GM12878 (cell line): ENCODE data around the gene PPP2R2D. TPM values are rescaled to one million over a fixed set of nuclear protein-coding genes. Genes with fewer than 3 reads are reported as not detected.
A peak's percentile ranks its signal among the peaks of the same experiment; 100 is the strongest.

Experiments used
- ATAC-seq: fragments of 200-7000 bp; cut with Tn5 transposase; 3 replicates; pipeline ENCODE4 v1.9.1; 2020; ENCODE audit warnings: mild to moderate bottlenecking, moderate library complexity
- BruUV-seq: library from RNA; stranded (reverse); fragments of 400-500 nt; replicated peaks from 2 replicates; lab custom pipeline; 2021; lab: Mats Ljungman, UMichigan
- CTCF ChIA-PET: fragments of 300-600 bp; sonication (Branson Sonifier 250); formaldehyde crosslinking; extraction: SDS; loops from one replicate; lab custom pipeline; 2021; ENCODE audit warnings: inconsistent platforms; lab: Yijun Ruan, JAX
- POLR2A ChIA-PET: fragments of 350-600 bp; formaldehyde crosslinking; extraction: SDS; loops from one replicate; lab custom pipeline; 2021; ENCODE audit warnings: inconsistent platforms; lab: Charles Lee
- RAD21 ChIA-PET: fragments of 300-600 bp; sonication (Branson Sonifier 250); formaldehyde crosslinking; loops from one replicate; lab custom pipeline; 2023; ENCODE audit warnings: antibody characterized with exemption; ENCODE audit not compliant: unreplicated experiment; lab: Charles Lee
- SMC1A ChIA-PET: fragments of 300-600 bp; sonication (Branson Sonifier 250); formaldehyde crosslinking; loops from one replicate; lab custom pipeline; 2023; ENCODE audit not compliant: unreplicated experiment, uncharacterized antibody; lab: Charles Lee
- DNase-seq: peaks from one replicate; pipeline ENCODE4 v3.0.0-alpha.2; 2011; ENCODE audit warnings: low read depth, low spot score
- FAIRE-seq: peaks from 3 replicates; lab custom pipeline; 2011; peaks lifted over from hg19 to GRCh38; lab: Jason Lieb, UNC
- H2AFZ ChIP-seq: 2 replicates; pipeline ENCODE4 v1.6.0; 2011; ENCODE audit warnings: low read depth, low read length, control low read depth; ENCODE audit not compliant: control insufficient read depth
- H3K27ac ChIP-seq: 2 replicates; pipeline ENCODE4 v1.5.1; 2011; ENCODE audit warnings: control low read depth; ENCODE audit not compliant: control insufficient read depth, insufficient read depth
- H3K27me3 ChIP-seq, 2 experiments: replicated peaks in 1 of 2; 2 replicates each; pipeline versions ENCODE4 v1.6.0 to v1.6.1; 2011; ENCODE audit warnings: low read length in 1 of 2; ENCODE audit not compliant: control insufficient read depth in 2 of 2, insufficient read depth in 2 of 2
- H3K36me3 ChIP-seq, 2 experiments: 2 replicates each; pipeline ENCODE4 v1.5.1; 2011; ENCODE audit warnings: low read length in 1 of 2; ENCODE audit not compliant: control insufficient read depth in 2 of 2, insufficient read depth in 2 of 2
- H3K4me1 ChIP-seq: 2 replicates; pipeline ENCODE4 v1.6.1; 2011; ENCODE audit warnings: mild to moderate bottlenecking, low read length, moderate library complexity, mixed read lengths; ENCODE audit not compliant: control insufficient read depth, insufficient read depth
- H3K4me2 ChIP-seq: 2 replicates; pipeline ENCODE4 v1.6.0; 2011; ENCODE audit warnings: control low read depth; ENCODE audit not compliant: control insufficient read depth, insufficient read depth
- H3K4me3 ChIP-seq: fragments of 200-600 bp; sonication (generic); 2 replicates; pipeline ENCODE4 v1.5.1; 2016
- H3K79me2 ChIP-seq: 2 replicates; pipeline ENCODE4 v1.6.0; 2011; ENCODE audit warnings: low read length; ENCODE audit not compliant: control insufficient read depth, insufficient read depth
- H3K9ac ChIP-seq: 2 replicates; pipeline ENCODE4 v1.8.0; 2011; ENCODE audit warnings: low read length, control low read depth, mixed read lengths; ENCODE audit not compliant: control insufficient read depth, insufficient read depth
- H3K9me3 ChIP-seq: replicated peaks from 3 replicates; pipeline ENCODE4 v1.5.1; 2011; ENCODE audit warnings: mild to moderate bottlenecking, low read length; ENCODE audit not compliant: control insufficient read depth, insufficient read depth
- H4K20me1 ChIP-seq: 2 replicates; pipeline ENCODE4 v1.6.0; 2011; ENCODE audit not compliant: control insufficient read depth, insufficient read depth
- CTCF ChIP-seq, 3 experiments: IDR thresholded peaks in 2 of 3; conservative IDR thresholded peaks in 1 of 3; 2 replicates each; pipeline ENCODE4 v1.5.1; 2011; ENCODE audit warnings: low read depth in 3 of 3, low read length in 3 of 3, mild to moderate bottlenecking in 3 of 3, control low read depth in 2 of 3, moderate library complexity in 2 of 3, inconsistent platforms in 1 of 3, mixed read lengths in 1 of 3; ENCODE audit not compliant: control insufficient read depth in 2 of 3, insufficient read depth in 1 of 3; ENCODE audit errors: extremely low read depth in 1 of 3
- LARP7 ChIP-seq: fragments of 450-650 bp; IDR thresholded peaks from 2 replicates; pipeline ENCODE4 v1.6.1; 2017; ENCODE audit warnings: mild to moderate bottlenecking
- PBX3 ChIP-seq: IDR thresholded peaks from 2 replicates; pipeline ENCODE4 v1.6.1; 2011; ENCODE audit warnings: mild to moderate bottlenecking, low read depth, low read length, moderate library complexity; ENCODE audit not compliant: insufficient replicate concordance
- RAD21 ChIP-seq: IDR thresholded peaks from 2 replicates; pipeline ENCODE4 v1.6.1; 2011; ENCODE audit warnings: mild to moderate bottlenecking, low read depth, low read length, moderate library complexity; ENCODE audit not compliant: insufficient read depth
- RB1 ChIP-seq: fragments of 450-650 bp; formaldehyde crosslinking; IDR thresholded peaks from 2 replicates; pipeline ENCODE4 v1.6.1; 2017; ENCODE audit warnings: mild to moderate bottlenecking, borderline replicate concordance
- RBBP5 ChIP-seq: fragments of 200-600 bp; sonication (generic); conservative IDR thresholded peaks from 2 replicates; pipeline ENCODE4 v1.6.1; 2016
- SMC3 ChIP-seq: IDR thresholded peaks from 2 replicates; pipeline ENCODE4 v1.6.1; 2011; ENCODE audit warnings: low read length, improper control_type of control experiment, borderline replicate concordance
- STAT1 ChIP-seq: fragments of 450-650 bp; conservative IDR thresholded peaks from 2 replicates; pipeline ENCODE4 v1.6.1; 2014; ENCODE audit warnings: antibody characterized with exemption, mild to moderate bottlenecking
- YY1 ChIP-seq: IDR thresholded peaks from 2 replicates; pipeline ENCODE4 v1.6.1; 2011; ENCODE audit warnings: low read depth, mild to moderate bottlenecking, low read length
- ZBTB33 ChIP-seq: fragments of 450-650 bp; IDR thresholded peaks from 2 replicates; pipeline ENCODE4 v1.6.1; 2017; ENCODE audit warnings: mild to moderate bottlenecking
- ZZZ3 ChIP-seq: IDR thresholded peaks from 2 replicates; pipeline ENCODE4 v1.6.1; 2011; ENCODE audit warnings: low read depth; ENCODE audit not compliant: control insufficient read depth, insufficient read length
- WGBS: methylation state at CpG from one replicate; pipeline ENCODE4 v1.1.6; 2016; ENCODE audit warnings: low lambda C conversion rate; ENCODE audit not compliant: insufficient replicate concordance, insufficient coverage; ENCODE audit errors: missing lambda C conversion rate; 5-methylcytosine and 5-hydroxymethylcytosine counted together
- in situ Hi-C: fragments of 300-500 bp; cut with MboI; formaldehyde crosslinking; loops from 9 replicates; pipeline ENCODE4 v1.14.3; 2018; ENCODE audit warnings: mixed read lengths
- intact Hi-C: fragments of 100-400 bp; cut with micrococcal nuclease; formaldehyde crosslinking; loops from one replicate; pipeline ENCODE4 v1.14.2; 2022; ENCODE audit not compliant: unreplicated experiment
- polyA plus RNA-seq, 11 experiments: library from polyadenylated mRNA; depleted of rRNA in 4 of 11; unstranded in 6 of 11; stranded (reverse) in 5 of 11; fragments of >200 nt; fragmentation: Nextera tagmentation in 4 of 11; fragmentation: Illumina TruSeq in 1 of 11; extraction: Ambion mirVana in 4 of 11; extraction: Trizol in 1 of 11; gene quantifications; 1 replicate in 1 of 11; 2 replicates in 10 of 11; pipeline versions ENCODE4 v1.2.1 to v1.2.3, GENCODE V29; 2011 to 2016; ENCODE audit warnings: inconsistent platforms in 2 of 11, missing spikeins in 2 of 11, low read depth in 1 of 11
- total RNA-seq, 4 experiments: library from RNA; depleted of rRNA in 3 of 4; stranded (reverse); fragments of >200 nt in 3 of 4; fragmentation: Illumina TruSeq in 1 of 4; extraction: Trizol in 1 of 4; gene quantifications; 2 replicates each; pipeline versions ENCODE4 v1.2.1 to v1.2.3, GENCODE V29; 2013 to 2021
- TF ChIP-seq, protein P1 (sequence below): fragments of 450-650 bp; IDR thresholded peaks from 2 replicates; pipeline ENCODE4 v1.6.1; 2017; ENCODE audit warnings: low read depth, mild to moderate bottlenecking, moderate library complexity

Gene PPP2R2D
- total and polyA plus RNA-seq, 10 of the 15 experiments (the other 5 are each of a cell fraction or from before 2014, with no cell fraction given), result 2.8 to 41.9 (median 21.8) TPM

DNA sequence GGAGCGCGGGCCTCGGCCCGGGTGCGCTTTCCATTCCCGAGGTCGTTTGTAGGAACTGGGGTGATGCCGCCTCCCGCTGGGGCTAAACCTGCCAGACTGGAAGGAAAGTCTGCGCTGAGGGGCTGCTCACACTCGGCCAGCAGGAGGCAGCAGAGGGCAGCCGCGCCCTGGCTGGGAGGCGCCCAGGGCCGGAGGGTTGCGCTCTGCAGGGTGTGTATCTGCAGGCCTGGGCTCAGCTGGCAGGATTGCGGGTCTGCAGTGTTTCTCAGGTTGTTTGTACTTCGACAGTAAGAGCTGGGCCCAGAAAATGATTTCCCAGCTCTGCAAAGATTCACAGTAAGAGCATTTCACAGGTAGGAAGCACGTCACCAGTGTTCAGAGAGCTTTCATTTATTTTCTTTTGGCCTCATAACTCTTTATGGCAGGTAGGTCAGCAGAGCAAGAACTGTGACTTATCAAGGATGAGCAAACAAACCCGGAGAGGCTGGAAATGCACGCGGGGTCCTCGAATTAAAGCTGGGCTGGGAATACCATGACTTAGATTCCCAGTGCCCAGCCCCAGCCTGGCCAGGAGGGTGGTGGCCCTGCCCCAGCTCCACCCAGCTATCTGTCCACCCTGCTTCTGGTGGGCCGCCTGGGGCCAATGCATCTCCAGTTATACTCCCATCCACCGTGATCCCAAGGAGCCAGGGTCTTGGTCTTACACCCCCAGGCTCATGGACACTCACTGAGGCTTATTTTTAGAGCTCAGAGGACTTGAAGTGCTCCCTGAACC is 15.2 kb upstream of the PPP2R2D start:
- Histone ChIP-seq H3K9me3 (no peaks in the 10 kb centered on the region; the same call in 2 of the 3 replicates), H3K79me2 (no peaks in the 10 kb centered on the region), H3K27ac (no peak overlapping the region), H3K4me1 (no peaks in the 10 kb centered on the region), H2AFZ (no peak overlapping the region), H3K27me3 (no peaks in the 10 kb centered on the region), H3K36me3 (no peaks in the 10 kb centered on the region), H3K4me2 (no peak overlapping the region), H4K20me1 (no peaks in the 10 kb centered on the region), H3K4me3 (no peak overlapping the region), H3K9ac (no peak overlapping the region)
- ChIA-PET SMC1A (interaction anchor here (1.0 to 2.0 kb wide), 6 partner anchors 21 to 137 kb away, joined by 3 to 17 read pairs (median 4); no protein-coding TSS in a partner anchor), RAD21 (interaction anchor here (1.3 to 2.3 kb wide), 3 partner anchors 58 to 139 kb away, joined by 4 to 30 read pairs (median 5); no protein-coding TSS in a partner anchor), POLR2A (no interaction called here), CTCF (interaction anchor here (0.6 to 2.6 kb wide), 12 partner anchors 8 to 257 kb away, joined by 3 to 50 read pairs (median 6); partner anchors contain the start of gene PPP2R2D)
- BruUV-seq, result no TSS peak
- WGBS, result 18% methylated on average over 23 of the region's 25 CpGs
- in situ Hi-C loops (loop anchor here (5.0 kb wide), 2 partner anchors 137 to 262 kb away; no protein-coding TSS in a partner anchor), intact Hi-C loops (loop anchor here (1.0 kb wide), 2 partner anchors 138 to 257 kb away; no protein-coding TSS in a partner anchor)
- TF ChIP-seq LARP7 (0 out of 2 replicates have a peak, but pooled peaks have one; percentile 29), SMC3 (peak; percentile 98), RAD21 (peak; percentile 94), RB1 (peak; percentile 68; the same call in 1 of the 2 replicates), STAT1 (peak; percentile 59; the same call in 1 of the 2 replicates), ZZZ3 (no peak), YY1 (peak; percentile 78), PBX3 (no peak), ZBTB33 (0 out of 2 replicates have a peak, but pooled peaks have one; percentile 61), RBBP5 (no peak), CTCF (IDR thresholded peaks at IDR 0.05 in 2 of 3, conservative IDR thresholded peaks at IDR 0.05 in 1 of 3; ENCODE audit: control insufficient read depth in 2 of 3, extremely low read depth in 1 of 3, insufficient read depth in 1 of 3, low read depth in 3 of 3, low read length in 3 of 3) (peak; percentile 94 to 97 (median 94))
- TF ChIP-seq, protein P1, sequence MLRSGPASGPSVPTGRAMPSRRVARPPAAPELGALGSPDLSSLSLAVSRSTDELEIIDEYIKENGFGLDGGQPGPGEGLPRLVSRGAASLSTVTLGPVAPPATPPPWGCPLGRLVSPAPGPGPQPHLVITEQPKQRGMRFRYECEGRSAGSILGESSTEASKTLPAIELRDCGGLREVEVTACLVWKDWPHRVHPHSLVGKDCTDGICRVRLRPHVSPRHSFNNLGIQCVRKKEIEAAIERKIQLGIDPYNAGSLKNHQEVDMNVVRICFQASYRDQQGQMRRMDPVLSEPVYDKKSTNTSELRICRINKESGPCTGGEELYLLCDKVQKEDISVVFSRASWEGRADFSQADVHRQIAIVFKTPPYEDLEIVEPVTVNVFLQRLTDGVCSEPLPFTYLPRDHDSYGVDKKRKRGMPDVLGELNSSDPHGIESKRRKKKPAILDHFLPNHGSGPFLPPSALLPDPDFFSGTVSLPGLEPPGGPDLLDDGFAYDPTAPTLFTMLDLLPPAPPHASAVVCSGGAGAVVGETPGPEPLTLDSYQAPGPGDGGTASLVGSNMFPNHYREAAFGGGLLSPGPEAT, result no peak
- DNase-seq (no peak), ATAC-seq (peak; percentile 100), FAIRE-seq (no peak)
